ENCODE results near the gene LIPG. TPM values are rescaled to one million over a fixed set of nuclear protein-coding genes. Genes with fewer than 3 reads are reported as not detected.

LIPG gene
- total and polyA plus RNA-seq, 9 of the 15 experiments (the other 6 are each of a cell fraction or from before 2014, with no cell fraction given), result 0.76 to 1.8 (median 1.3) TPM

DNA sequence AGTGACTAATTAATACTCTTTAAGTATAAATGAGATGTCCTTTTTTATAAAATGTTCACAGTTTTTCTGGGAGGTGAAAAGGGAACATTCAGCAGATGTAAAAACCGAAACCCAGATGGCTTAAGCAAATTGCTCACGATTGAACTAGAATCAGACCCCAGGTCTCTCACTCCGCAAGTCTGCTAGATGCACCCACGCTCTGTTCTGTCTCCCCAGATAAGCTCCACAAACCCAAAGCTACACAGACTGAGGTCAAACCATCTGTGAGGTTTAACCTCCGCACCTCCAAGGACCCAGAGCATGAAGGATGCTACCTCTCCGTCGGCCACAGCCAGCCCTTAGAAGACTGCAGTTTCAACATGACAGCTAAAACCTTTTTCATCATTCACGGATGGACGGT, 3.2 kb downstream of the LIPG start (continued):
- TF ChIP-seq, protein P1, sequence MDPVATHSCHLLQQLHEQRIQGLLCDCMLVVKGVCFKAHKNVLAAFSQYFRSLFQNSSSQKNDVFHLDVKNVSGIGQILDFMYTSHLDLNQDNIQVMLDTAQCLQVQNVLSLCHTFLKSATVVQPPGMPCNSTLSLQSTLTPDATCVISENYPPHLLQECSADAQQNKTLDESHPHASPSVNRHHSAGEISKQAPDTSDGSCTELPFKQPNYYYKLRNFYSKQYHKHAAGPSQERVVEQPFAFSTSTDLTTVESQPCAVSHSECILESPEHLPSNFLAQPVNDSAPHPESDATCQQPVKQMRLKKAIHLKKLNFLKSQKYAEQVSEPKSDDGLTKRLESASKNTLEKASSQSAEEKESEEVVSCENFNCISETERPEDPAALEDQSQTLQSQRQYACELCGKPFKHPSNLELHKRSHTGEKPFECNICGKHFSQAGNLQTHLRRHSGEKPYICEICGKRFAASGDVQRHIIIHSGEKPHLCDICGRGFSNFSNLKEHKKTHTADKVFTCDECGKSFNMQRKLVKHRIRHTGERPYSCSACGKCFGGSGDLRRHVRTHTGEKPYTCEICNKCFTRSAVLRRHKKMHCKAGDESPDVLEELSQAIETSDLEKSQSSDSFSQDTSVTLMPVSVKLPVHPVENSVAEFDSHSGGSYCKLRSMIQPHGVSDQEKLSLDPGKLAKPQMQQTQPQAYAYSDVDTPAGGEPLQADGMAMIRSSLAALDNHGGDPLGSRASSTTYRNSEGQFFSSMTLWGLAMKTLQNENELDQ (CRISPR knock-in tag; IDR thresholded peaks at IDR 0.05; ENCODE audit: borderline replicate concordance), result no peak
- TF ChIP-seq CBFA2T3 (IDR thresholded peaks at IDR 0.05) (peak; percentile 69), NONO (IDR thresholded peaks at IDR 0.05; ENCODE audit: low read depth in 2 of 2, low read length in 1 of 2) (no peak), ZNF76 (CRISPR knock-in tag; IDR thresholded peaks at IDR 0.05; ENCODE audit: borderline replicate concordance) (no peak), CBX2 (IDR thresholded peaks at IDR 0.05; ENCODE audit: insufficient read depth, low read length, poor library complexity, severe bottlenecking) (no peak), BDP1 (IDR thresholded peaks at IDR 0.05; ENCODE audit: insufficient read depth, insufficient read length) (no peak), EGR1 (conservative IDR thresholded peaks at IDR 0.05) (peak; percentile 64), TGIF2 (CRISPR knock-in tag; IDR thresholded peaks at IDR 0.05) (no peak), ARNT (IDR thresholded peaks at IDR 0.05) (no peak), BRD4 (IDR thresholded peaks at IDR 0.05) (no peak), ILF3 (IDR thresholded peaks at IDR 0.05; ENCODE audit: borderline replicate concordance) (no peak), CBFA2T2 (conservative IDR thresholded peaks at IDR 0.05) (peak; percentile 42; the same call in 1 of the 2 replicates)

Data from K562 (cell line).